ENCODE results near the gene SALL3.

GRCh38 chr18:78953566-78953965 is 26.1 kb upstream of the SALL3 start:
- TF ChIP-seq CTCF (IDR thresholded peaks at IDR 0.05) = no peak
- no peak for TF ChIP-seq EP300 (IDR thresholded peaks at IDR 0.05)
- TF ChIP-seq POLR2A (IDR thresholded peaks at IDR 0.05) = no peak
